Cardiac muscle cell (in vitro differentiated cells and primary cell): Measurements from ENCODE around the gene ARHGAP26. TPM values are rescaled to one million over a fixed set of nuclear protein-coding genes. Genes with fewer than 3 reads are reported as not detected.
"Not testable (repeated sequence)": the region's sequence is repeated elsewhere in the genome, so short reads cannot be mapped to it uniquely, and the experiment has no call there.

Experiments used
- DNase-seq, 2 donors: peaks; one replicate each; pipeline versions ENCODE4 v3.0.0 to v3.0.0-alpha.2; 2010 to 2017; ENCODE audit warnings: low read depth in 1 of 2, low spot score in 1 of 2
- H3K27ac ChIP-seq: fragments of 200-600 bp; sonication (generic); 2 replicates; pipeline ENCODE4 v1.5.1; 2016
- H3K27me3 ChIP-seq: fragments of 200-600 bp; sonication (generic); 2 replicates; pipeline ENCODE4 v1.6.0; 2016; ENCODE audit warnings: control low read depth
- H3K36me3 ChIP-seq: fragments of 200-600 bp; sonication (generic); 2 replicates; pipeline ENCODE4 v1.5.1; 2016; ENCODE audit warnings: control low read depth
- H3K4me1 ChIP-seq: fragments of 200-600 bp; sonication (generic); 2 replicates; pipeline ENCODE4 v1.8.1; 2017; ENCODE audit warnings: low read depth, mild to moderate bottlenecking, mixed run types
- H3K4me3 ChIP-seq: fragments of 200-600 bp; sonication (generic); 2 replicates; pipeline ENCODE4 v1.5.1; 2016; ENCODE audit warnings: mild to moderate bottlenecking
- H3K9me3 ChIP-seq: fragments of 200-600 bp; sonication (generic); 2 replicates; pipeline ENCODE4 v1.5.1; 2017; ENCODE audit warnings: low read depth, mild to moderate bottlenecking, control low read depth
- CTCF ChIP-seq: IDR thresholded peaks from 2 replicates; pipeline ENCODE4 v1.5.1; 2012; ENCODE audit warnings: low read depth, mild to moderate bottlenecking, low read length
- polyA plus RNA-seq: library from polyadenylated mRNA; unstranded; fragments of >200 nt; fragmentation: Nextera tagmentation; extraction: Ambion mirVana; gene quantifications from 2 replicates; pipeline ENCODE4 v1.2.1, GENCODE V29; 2016
- total RNA-seq: library from RNA; depleted of rRNA; stranded (reverse); fragments of >200 nt; gene quantifications from 2 replicates; pipeline ENCODE4 v1.2.3, GENCODE V29; 2016

ARHGAP26 gene
- total and polyA plus RNA-seq, 2 experiments from 2014 or later: 12.7 to 16.2 TPM

DNA sequence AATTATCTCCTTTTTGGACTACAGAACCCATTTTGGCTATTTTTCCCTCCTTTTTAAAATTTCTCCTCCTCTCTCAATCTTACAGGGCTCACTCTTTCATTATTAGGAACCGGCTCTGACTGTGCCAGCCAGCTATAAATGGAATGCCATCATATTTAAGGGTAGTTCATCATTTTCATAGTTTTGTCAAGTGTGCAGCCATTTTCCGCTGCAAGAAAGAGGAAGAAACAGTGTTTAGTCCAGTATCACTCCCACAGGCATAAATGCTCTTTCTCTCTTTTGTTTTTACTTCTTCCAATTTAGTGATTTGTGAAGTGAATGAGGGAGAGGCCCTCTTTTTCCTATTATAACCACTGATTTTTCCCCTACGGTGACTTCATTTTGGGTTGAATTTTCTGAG lies 343.3 kb downstream of the ARHGAP26 start:
- no peak for TF ChIP-seq CTCF
- Histone ChIP-seq H3K36me3 (no peaks in the 10 kb centered on the region), H3K27me3 (no peaks in the 10 kb centered on the region), H3K9me3 (no peaks in the 10 kb centered on the region), H3K27ac (no peak overlapping the region), H3K4me3 (no peak overlapping the region), H3K4me1 (peaks cover 27% of the 10 kb centered on the region)
- no peak for DNase-seq

- H3K4me1 ChIP-seq: peaks cover 27% of the 10 kb centered on the region
Observed at GRCh38 chr5:143114481-143114880, 344.3 kb downstream of the ARHGAP26 start.

DNA sequence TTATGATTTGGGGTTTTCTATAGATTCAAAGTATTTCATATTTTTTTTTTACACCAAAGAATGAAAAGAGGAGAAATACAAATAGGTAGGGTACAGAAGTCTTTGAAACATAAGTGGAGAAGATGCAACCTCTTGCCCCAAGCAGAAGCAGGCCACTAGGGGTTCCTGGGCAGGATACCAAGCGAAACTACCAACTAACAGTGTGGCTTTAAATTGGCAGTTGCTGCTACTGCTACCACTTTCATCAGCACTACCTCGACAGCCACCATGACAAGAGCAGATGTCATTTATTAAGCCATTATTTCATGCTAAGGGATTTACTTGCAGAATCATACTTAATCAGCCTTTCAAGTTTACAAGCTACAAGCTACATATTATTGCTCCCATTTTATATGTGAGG lies 345.2 kb downstream of the ARHGAP26 start:
- H3K9me3 ChIP-seq: no peaks in the 10 kb centered on the region
- H3K4me1 ChIP-seq: peaks cover 27% of the 10 kb centered on the region
- H3K4me3 ChIP-seq: no peak overlapping the region
- no peaks in the 10 kb centered on the region for H3K36me3 ChIP-seq
- no peak for DNase-seq
- TF ChIP-seq CTCF: no peak
- no peaks in the 10 kb centered on the region for H3K27me3 ChIP-seq
- H3K27ac ChIP-seq: no peak overlapping the region

More at GRCh38 chr5:143114481-143114880, 344.3 kb downstream of the ARHGAP26 start:
- Histone ChIP-seq H3K27ac (no peak overlapping the region), H3K36me3 (no peaks in the 10 kb centered on the region), H3K9me3 (no peaks in the 10 kb centered on the region), H3K27me3 (no peaks in the 10 kb centered on the region), H3K4me3 (no peak overlapping the region)
- no peak for DNase-seq
- no peak for TF ChIP-seq CTCF

DNA sequence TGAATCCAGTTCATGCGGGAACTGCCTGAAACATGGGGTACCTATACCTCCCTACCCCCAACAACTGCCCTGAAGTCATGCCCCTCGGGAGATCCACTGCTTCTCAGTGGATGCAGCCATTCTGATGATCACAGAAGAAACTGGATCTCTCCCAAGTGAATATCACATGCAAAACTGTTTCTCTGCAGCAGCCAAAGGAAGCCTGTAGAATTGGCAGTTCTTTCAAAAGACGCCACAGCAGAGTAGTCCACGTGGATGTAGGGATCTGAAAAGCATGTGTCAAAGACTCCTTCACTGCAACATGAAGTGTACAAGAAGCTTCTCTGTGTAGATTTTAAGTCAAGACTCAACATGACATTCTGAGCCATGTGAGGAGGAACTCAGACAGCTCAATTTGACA lies 346.6 kb downstream of the ARHGAP26 start:
- Histone ChIP-seq H3K9me3 (no peaks in the 10 kb centered on the region), H3K4me3 (no peak overlapping the region), H3K4me1 (peaks cover 13% of the 10 kb centered on the region), H3K36me3 (no peaks in the 10 kb centered on the region), H3K27ac (no peak overlapping the region), H3K27me3 (no peaks in the 10 kb centered on the region)
- no peak for DNase-seq
- TF ChIP-seq CTCF: no peak

DNA sequence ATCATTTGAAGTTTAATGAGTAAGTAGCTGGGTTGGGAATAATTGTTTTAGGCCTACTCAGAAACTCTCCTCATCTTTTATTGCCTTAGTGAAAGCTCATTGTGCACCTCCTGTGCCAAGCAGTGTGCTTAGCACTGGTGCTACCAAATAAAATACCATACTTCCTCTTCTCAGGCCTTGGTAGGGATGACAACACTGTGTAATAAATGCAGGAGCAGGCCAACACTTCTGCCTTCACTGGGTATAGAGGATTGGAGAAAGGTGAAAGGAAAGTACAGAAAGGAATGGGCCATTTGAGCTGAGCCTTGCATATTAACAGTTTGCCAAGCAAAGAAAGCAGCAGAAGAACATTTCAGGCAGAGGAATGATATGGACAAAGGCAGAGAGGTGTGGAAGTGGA lies 347.6 kb downstream of the ARHGAP26 start:
- no peaks in the 10 kb centered on the region for H3K36me3 ChIP-seq
- no peaks in the 10 kb centered on the region for H3K27me3 ChIP-seq
- H3K4me1 ChIP-seq: peaks cover 3% of the 10 kb centered on the region
- H3K9me3 ChIP-seq: no peaks in the 10 kb centered on the region
- DNase-seq: no peak
- H3K27ac ChIP-seq: no peak overlapping the region
- H3K4me3 ChIP-seq: no peak overlapping the region
- TF ChIP-seq CTCF: no peak

DNA sequence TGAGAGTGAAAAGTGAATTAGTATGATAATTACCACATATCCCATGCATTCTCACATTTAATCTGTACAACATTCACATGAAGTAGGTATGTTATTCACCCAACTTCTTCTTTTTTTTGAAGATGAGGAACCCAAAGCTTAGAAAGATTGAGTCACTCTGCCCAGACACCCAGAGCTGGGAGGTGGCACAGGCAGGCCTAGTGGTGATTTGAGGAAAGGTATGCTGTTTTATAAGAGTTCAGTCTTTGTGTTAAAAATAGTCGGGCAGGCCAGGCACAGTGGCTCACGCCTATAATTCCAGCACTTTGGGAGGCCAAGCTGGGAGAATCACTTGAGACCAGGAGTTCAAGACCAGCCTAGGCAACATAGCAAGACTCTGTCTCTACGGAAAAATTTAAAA lies 348.0 kb downstream of the ARHGAP26 start:
- no peak overlapping the region for H3K27ac ChIP-seq
- H3K27me3 ChIP-seq: no peaks in the 10 kb centered on the region
- H3K36me3 ChIP-seq: no peaks in the 10 kb centered on the region
- TF ChIP-seq CTCF: no peak
- no peak overlapping the region for H3K4me3 ChIP-seq
- H3K9me3 ChIP-seq: no peaks in the 10 kb centered on the region
- DNase-seq: no peak
- H3K4me1 ChIP-seq: no peaks in the 10 kb centered on the region

DNA sequence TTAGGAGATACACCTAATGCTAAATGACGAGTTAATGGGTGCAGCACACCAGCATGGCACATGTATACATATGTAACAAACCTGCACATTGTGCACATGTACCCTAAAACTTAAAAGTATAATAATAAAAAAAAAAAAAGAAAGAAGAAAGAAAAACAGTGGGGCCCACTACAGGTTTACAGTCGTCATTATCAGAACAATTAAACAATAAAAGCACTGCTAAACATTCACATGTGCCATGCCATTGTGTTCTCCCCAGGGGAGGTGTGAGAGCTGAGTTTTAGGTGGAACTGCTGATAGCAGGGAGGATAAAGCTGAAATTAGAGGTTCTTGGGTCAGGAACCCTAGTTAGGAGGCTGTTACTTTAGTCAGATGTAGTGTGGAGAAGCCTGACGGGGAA lies 348.6 kb downstream of the ARHGAP26 start:
- H3K4me3 ChIP-seq, H3K9me3 ChIP-seq, H3K4me1 ChIP-seq, H3K27ac ChIP-seq, H3K27me3 ChIP-seq, H3K36me3 ChIP-seq, DNase-seq: not testable (repeated sequence)
